AG10803 (cell line): Measurements from ENCODE around the gene ZNF124.
"Not testable (repeated sequence)": the region's sequence is repeated elsewhere in the genome, so short reads cannot be mapped to it uniquely, and the experiment has no call there.

Experiments used
- DNase-seq: peaks from one replicate; pipeline ENCODE4 v3.0.0; 2010; ENCODE audit warnings: low read depth
- H3K4me3 ChIP-seq: 2 replicates; pipeline ENCODE4 v1.5.1; 2011; ENCODE audit warnings: mild to moderate bottlenecking, low read length, control low read depth
- CTCF ChIP-seq: conservative IDR thresholded peaks from 2 replicates; pipeline ENCODE4 v1.5.1; 2011; ENCODE audit warnings: mild to moderate bottlenecking, low read length, control low read depth, inconsistent platforms

Gene ZNF124

GRCh38 chr1:247171875-247172563 is at the start of gene ZNF124:
Gene ZNF124, minus strand, starts transcription at chr1:247172020. Its CDS starts 143 bp downstream, at chr1:247171877.
- DNase-seq, H3K4me3 ChIP-seq: not testable (repeated sequence)

GRCh38 chr1:247220280-247220679 is 48.5 kb upstream of the ZNF124 start:
- DNase-seq: not testable (repeated sequence)

GRCh38 chr1:247218121-247218651 is 46.4 kb upstream of the ZNF124 start:
- DNase-seq: no peak
- no peak overlapping the region for H3K4me3 ChIP-seq
- no peak for TF ChIP-seq CTCF

More at GRCh38 chr1:247220280-247220679, 48.5 kb upstream of the ZNF124 start:
- not testable (repeated sequence) for H3K4me3 ChIP-seq

GRCh38 chr1:247216261-247216660 is 44.4 kb upstream of the ZNF124 start:
- no peak for DNase-seq
- TF ChIP-seq CTCF: no peak
- no peak overlapping the region for H3K4me3 ChIP-seq

- no peak overlapping the region for H3K4me3 ChIP-seq
- DNase-seq: peak; percentile 33
- no peak for TF ChIP-seq CTCF
Observed at GRCh38 chr1:247212627-247213617, 41.1 kb upstream of the ZNF124 start.

- H3K4me3 ChIP-seq: no peak overlapping the region
- DNase-seq: no peak
Observed at GRCh38 chr1:247212012-247212411, 40.2 kb upstream of the ZNF124 start.

GRCh38 chr1:247211339-247211738 is 39.5 kb upstream of the ZNF124 start:
- no peak for DNase-seq
- TF ChIP-seq CTCF: no peak
- H3K4me3 ChIP-seq: no peak overlapping the region

More at GRCh38 chr1:247212012-247212411, 40.2 kb upstream of the ZNF124 start:
- TF ChIP-seq CTCF: no peak
